Measurements from ENCODE around the gene B3GAT1. TPM values are rescaled to one million over a fixed set of nuclear protein-coding genes. Genes with fewer than 3 reads are reported as not detected.

The B3GAT1 gene
- total and polyA plus RNA-seq, 2 experiments from 2014 or later: 4.8 to 28.3 TPM

- Mint-ChIP-seq H3K27me3 (ENCODE audit: insufficient read depth, low read depth, poor library complexity) (peaks cover 32% of the 10 kb centered on the region), H3K4me1 (peaks cover 56% of the 10 kb centered on the region), H3K4me3 (peak overlapping the region; percentile 86), H3K9me3 (no peaks in the 10 kb centered on the region), H3K36me3 (ENCODE audit: low read depth) (peaks cover 6% of the 10 kb centered on the region; the same call in 2 of the 3 replicates), H3K27ac (no peak overlapping the region)
- Histone ChIP-seq H3F3A (replicated peaks; ENCODE audit: low read depth) (0 out of 2 replicates have a peak, but pooled peaks cover 5% of the 10 kb centered on the region), H2AFZ (no peak overlapping the region), H3K4me3 (peak overlapping the region; percentile 80), H3K36me3 (ENCODE audit: insufficient read depth) (no peaks in the 10 kb centered on the region), H3K79me2 (replicated peaks; ENCODE audit: insufficient read depth) (peaks cover 39% of the 10 kb centered on the region), H3K9me2 (ENCODE audit: insufficient read depth) (no peaks in the 10 kb centered on the region), H3K27ac (ENCODE audit: low read depth) (no peak overlapping the region), H4K20me1 (replicated peaks; ENCODE audit: insufficient read depth) (peaks cover 4% of the 10 kb centered on the region), H3K4me1 (ENCODE audit: insufficient read depth) (peaks cover 36% of the 10 kb centered on the region), H3K27me3 (ENCODE audit: insufficient read depth) (peaks cover 11% of the 10 kb centered on the region), H3K4me2 (peak overlapping the region; percentile 96)
- ATAC-seq: no peak
- TF ChIP-seq ETS1 (IDR thresholded peaks at IDR 0.05) (no peak), POLR2AphosphoS5 (IDR thresholded peaks at IDR 0.05; ENCODE audit: low read depth) (no peak), ZNF114 (CRISPR knock-in tag; IDR thresholded peaks at IDR 0.05) (no peak), STAT1 (IDR thresholded peaks at IDR 0.05; ENCODE audit: unreplicated experiment) (no peak), EZH2phosphoT487 (IDR thresholded peaks at IDR 0.05; ENCODE audit: unreplicated experiment) (no peak)
- TF ChIP-seq, protein P1, sequence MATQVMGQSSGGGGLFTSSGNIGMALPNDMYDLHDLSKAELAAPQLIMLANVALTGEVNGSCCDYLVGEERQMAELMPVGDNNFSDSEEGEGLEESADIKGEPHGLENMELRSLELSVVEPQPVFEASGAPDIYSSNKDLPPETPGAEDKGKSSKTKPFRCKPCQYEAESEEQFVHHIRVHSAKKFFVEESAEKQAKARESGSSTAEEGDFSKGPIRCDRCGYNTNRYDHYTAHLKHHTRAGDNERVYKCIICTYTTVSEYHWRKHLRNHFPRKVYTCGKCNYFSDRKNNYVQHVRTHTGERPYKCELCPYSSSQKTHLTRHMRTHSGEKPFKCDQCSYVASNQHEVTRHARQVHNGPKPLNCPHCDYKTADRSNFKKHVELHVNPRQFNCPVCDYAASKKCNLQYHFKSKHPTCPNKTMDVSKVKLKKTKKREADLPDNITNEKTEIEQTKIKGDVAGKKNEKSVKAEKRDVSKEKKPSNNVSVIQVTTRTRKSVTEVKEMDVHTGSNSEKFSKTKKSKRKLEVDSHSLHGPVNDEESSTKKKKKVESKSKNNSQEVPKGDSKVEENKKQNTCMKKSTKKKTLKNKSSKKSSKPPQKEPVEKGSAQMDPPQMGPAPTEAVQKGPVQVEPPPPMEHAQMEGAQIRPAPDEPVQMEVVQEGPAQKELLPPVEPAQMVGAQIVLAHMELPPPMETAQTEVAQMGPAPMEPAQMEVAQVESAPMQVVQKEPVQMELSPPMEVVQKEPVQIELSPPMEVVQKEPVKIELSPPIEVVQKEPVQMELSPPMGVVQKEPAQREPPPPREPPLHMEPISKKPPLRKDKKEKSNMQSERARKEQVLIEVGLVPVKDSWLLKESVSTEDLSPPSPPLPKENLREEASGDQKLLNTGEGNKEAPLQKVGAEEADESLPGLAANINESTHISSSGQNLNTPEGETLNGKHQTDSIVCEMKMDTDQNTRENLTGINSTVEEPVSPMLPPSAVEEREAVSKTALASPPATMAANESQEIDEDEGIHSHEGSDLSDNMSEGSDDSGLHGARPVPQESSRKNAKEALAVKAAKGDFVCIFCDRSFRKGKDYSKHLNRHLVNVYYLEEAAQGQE (IDR thresholded peaks at IDR 0.05; ENCODE audit: unreplicated experiment): no peak
- DNase-seq (ENCODE audit: low spot score): no peak
These were observed 1.3 kb downstream of the B3GAT1 start for GRCh38 chr11:134410766-134411165.

DNA sequence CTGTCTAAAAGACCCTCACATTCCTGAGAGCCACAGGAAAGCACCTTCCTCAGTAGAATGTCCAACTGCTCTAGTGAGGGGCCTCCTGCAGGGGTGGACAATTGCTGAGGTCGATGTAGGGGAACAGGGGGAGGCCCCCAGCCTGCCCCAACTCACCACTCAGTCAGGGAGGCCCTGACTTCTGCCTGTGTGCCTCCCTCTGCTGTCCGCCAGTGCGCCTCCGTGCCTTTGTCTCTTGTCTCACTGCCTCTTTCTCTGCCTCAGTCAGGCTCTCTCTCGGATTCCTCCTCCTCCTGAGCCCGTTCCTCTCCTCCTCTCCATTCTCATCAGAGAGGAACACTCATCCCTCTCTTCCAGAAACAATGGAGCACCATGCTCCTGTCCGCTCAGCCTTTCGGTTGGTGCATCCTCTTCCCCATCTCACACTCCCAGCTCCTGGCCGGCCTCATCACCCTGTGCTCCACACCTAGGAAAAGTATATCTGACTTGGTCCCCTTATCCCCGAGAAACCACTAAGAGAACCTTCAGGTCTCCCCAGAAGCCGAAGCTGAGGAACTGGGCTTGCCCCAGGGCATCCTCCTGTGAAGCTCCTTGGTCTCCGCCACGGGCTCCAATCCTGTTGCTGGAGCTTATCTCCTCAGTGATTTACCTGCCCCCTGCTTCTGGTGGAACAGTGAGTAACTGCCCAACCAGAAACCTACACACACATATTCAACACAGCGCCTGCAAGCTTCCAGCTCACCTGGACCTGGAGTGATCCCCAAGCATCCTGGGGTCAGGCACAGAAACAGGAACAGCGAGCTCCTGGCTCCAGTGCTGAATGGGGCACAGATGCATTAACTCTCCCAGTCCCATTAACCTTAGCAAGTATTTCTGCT, 2.3 kb downstream of the B3GAT1 start:
- peaks cover 11% of the 10 kb centered on the region for H3K27me3 ChIP-seq (ENCODE audit: insufficient read depth)
- DNase-seq (ENCODE audit: low spot score) (no peak), ATAC-seq (no peak)
- Mint-ChIP-seq H3K36me3 (ENCODE audit: low read depth) (peaks cover 6% of the 10 kb centered on the region; the same call in 2 of the 3 replicates), H3K27me3 (ENCODE audit: insufficient read depth, low read depth, poor library complexity) (peaks cover 28% of the 10 kb centered on the region), H3K4me3 (peak overlapping the region; percentile 86), H3K27ac (no peak overlapping the region), H3K9me3 (no peaks in the 10 kb centered on the region), H3K4me1 (peaks cover 46% of the 10 kb centered on the region)
- H3K27ac ChIP-seq (ENCODE audit: low read depth): no peak overlapping the region
- H3K4me2 ChIP-seq: peak overlapping the region; percentile 32; the same call in 1 of the 2 replicates
- no peaks in the 10 kb centered on the region for H3K36me3 ChIP-seq (ENCODE audit: insufficient read depth)
- H3K4me3 ChIP-seq: peak overlapping the region; percentile 80; the same call in 1 of the 2 replicates
- H3K9me2 ChIP-seq (ENCODE audit: insufficient read depth): no peaks in the 10 kb centered on the region
- peaks cover 26% of the 10 kb centered on the region for H3K4me1 ChIP-seq (ENCODE audit: insufficient read depth)
- TF ChIP-seq STAT1 (IDR thresholded peaks at IDR 0.05; ENCODE audit: unreplicated experiment): no peak
- TF ChIP-seq ETS1 (IDR thresholded peaks at IDR 0.05): no peak
- TF ChIP-seq, protein P1 (IDR thresholded peaks at IDR 0.05; ENCODE audit: unreplicated experiment): no peak
- no peak for TF ChIP-seq EZH2phosphoT487 (IDR thresholded peaks at IDR 0.05; ENCODE audit: unreplicated experiment)
- no peak overlapping the region for H2AFZ ChIP-seq
- H4K20me1 ChIP-seq (replicated peaks; ENCODE audit: insufficient read depth): peaks cover 4% of the 10 kb centered on the region
- peaks cover 42% of the 10 kb centered on the region for H3K79me2 ChIP-seq (replicated peaks; ENCODE audit: insufficient read depth)
- no peaks in the 10 kb centered on the region for H3F3A ChIP-seq (replicated peaks; ENCODE audit: low read depth)
